Measurements from ENCODE around the gene AMH. TPM values are rescaled to one million over a fixed set of nuclear protein-coding genes. Genes with fewer than 3 reads are reported as not detected.

The AMH gene
- total RNA-seq, 1 experiment from 2014 or later = 5.0 TPM

- intact Hi-C loops (cut with micrococcal nuclease; ENCODE audit: unreplicated experiment) = no loop called here
- Mint-ChIP-seq H3K27me3 (ENCODE audit: unreplicated experiment) (no peaks in the 10 kb centered on the region), H3K9me3 (ENCODE audit: low read depth, unreplicated experiment) (no peaks in the 10 kb centered on the region), H3K27ac (ENCODE audit: unreplicated experiment) (no peak overlapping the region), H3K4me1 (ENCODE audit: low read depth, unreplicated experiment) (no peaks in the 10 kb centered on the region), H3K4me3 (ENCODE audit: low read depth, unreplicated experiment) (no peak overlapping the region), H3K36me3 (ENCODE audit: insufficient read depth, unreplicated experiment) (peaks cover 22% of the 10 kb centered on the region)
- BruUV-seq (replicated peaks) = no TSS peak
- no peak for TF ChIP-seq CTCF (IDR thresholded peaks at IDR 0.05; ENCODE audit: unreplicated experiment)
- no peak for DNase-seq
- CTCF ChIA-PET = no interaction called here
These were observed 2.3 kb downstream of the AMH start for GRCh38 chr19:2251106-2252054.

- peaks cover 22% of the 10 kb centered on the region for H3K36me3 Mint-ChIP-seq (ENCODE audit: insufficient read depth, unreplicated experiment)
- H3K4me3 Mint-ChIP-seq (ENCODE audit: low read depth, unreplicated experiment) = peak overlapping the region; percentile 16
- H3K9me3 Mint-ChIP-seq (ENCODE audit: low read depth, unreplicated experiment) = no peaks in the 10 kb centered on the region
- TF ChIP-seq CTCF (IDR thresholded peaks at IDR 0.05; ENCODE audit: unreplicated experiment) = no peak
- CTCF ChIA-PET = no interaction called here
- H3K27ac Mint-ChIP-seq (ENCODE audit: unreplicated experiment) = no peak overlapping the region
- no peaks in the 10 kb centered on the region for H3K27me3 Mint-ChIP-seq (ENCODE audit: unreplicated experiment)
- intact Hi-C loops (cut with micrococcal nuclease; ENCODE audit: unreplicated experiment) = no loop called here
- no peak for DNase-seq
- H3K4me1 Mint-ChIP-seq (ENCODE audit: low read depth, unreplicated experiment) = no peaks in the 10 kb centered on the region
- BruUV-seq (replicated peaks) = no TSS peak
These were observed 3.1 kb downstream of the AMH start for GRCh38 chr19:2252055-2252796.

GRCh38 chr19:2252797-2253105, 3.6 kb downstream of the AMH start:
- Mint-ChIP-seq H3K27ac (ENCODE audit: unreplicated experiment) (no peak overlapping the region), H3K4me3 (ENCODE audit: low read depth, unreplicated experiment) (peak overlapping the region; percentile 16), H3K9me3 (ENCODE audit: low read depth, unreplicated experiment) (no peaks in the 10 kb centered on the region), H3K36me3 (ENCODE audit: insufficient read depth, unreplicated experiment) (peaks cover 22% of the 10 kb centered on the region), H3K27me3 (ENCODE audit: unreplicated experiment) (no peaks in the 10 kb centered on the region), H3K4me1 (ENCODE audit: low read depth, unreplicated experiment) (no peaks in the 10 kb centered on the region)
- CTCF ChIA-PET = no interaction called here
- DNase-seq = no peak
- intact Hi-C loops (cut with micrococcal nuclease; ENCODE audit: unreplicated experiment) = no loop called here
- BruUV-seq (replicated peaks) = no TSS peak
- TF ChIP-seq CTCF (IDR thresholded peaks at IDR 0.05; ENCODE audit: unreplicated experiment) = no peak

- CTCF ChIA-PET = no interaction called here
- BruUV-seq (replicated peaks) = no TSS peak
- peak overlapping the region; percentile 16 for H3K4me3 Mint-ChIP-seq (ENCODE audit: low read depth, unreplicated experiment)
- TF ChIP-seq CTCF (IDR thresholded peaks at IDR 0.05; ENCODE audit: unreplicated experiment) = no peak
- H3K9me3 Mint-ChIP-seq (ENCODE audit: low read depth, unreplicated experiment) = no peaks in the 10 kb centered on the region
- intact Hi-C loops (cut with micrococcal nuclease; ENCODE audit: unreplicated experiment) = no loop called here
- no peaks in the 10 kb centered on the region for H3K27me3 Mint-ChIP-seq (ENCODE audit: unreplicated experiment)
- peaks cover 22% of the 10 kb centered on the region for H3K36me3 Mint-ChIP-seq (ENCODE audit: insufficient read depth, unreplicated experiment)
- H3K27ac Mint-ChIP-seq (ENCODE audit: unreplicated experiment) = no peak overlapping the region
- no peak for DNase-seq
- H3K4me1 Mint-ChIP-seq (ENCODE audit: low read depth, unreplicated experiment) = no peaks in the 10 kb centered on the region
These were observed 4.3 kb downstream of the AMH start for GRCh38 chr19:2253106-2254063.

Measured in Calu3 (cell line).